ENCODE results near the gene NUCKS1. TPM values are rescaled to one million over a fixed set of nuclear protein-coding genes. Genes with fewer than 3 reads are reported as not detected.

Gene NUCKS1
- polyA plus RNA-seq, 1 of the 3 experiments (the other 2 are of a cell fraction): 25.4 TPM

DNA sequence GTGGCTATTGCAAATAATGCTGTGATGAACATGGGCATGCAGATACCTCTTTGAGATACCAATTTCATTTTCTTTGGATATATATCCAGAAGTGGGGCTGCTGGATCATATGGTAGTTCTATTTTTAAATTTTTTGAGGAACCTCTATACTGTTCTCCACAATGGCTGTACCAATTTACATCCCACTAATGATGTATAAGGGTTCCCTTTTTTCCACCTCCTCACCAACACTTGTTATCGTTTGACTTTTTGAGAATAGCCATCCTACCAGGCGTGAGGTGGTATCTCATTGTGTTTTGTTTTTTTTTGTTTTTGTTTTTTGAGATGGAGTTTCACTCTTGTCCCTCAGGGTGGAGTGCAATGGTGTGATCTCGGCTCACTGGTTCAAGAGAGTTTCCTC lies 6.6 kb upstream of the NUCKS1 start:
- no peaks in the 10 kb centered on the region for H3K27me3 ChIP-seq (ENCODE audit: insufficient read depth)
- H3K4me1 ChIP-seq (ENCODE audit: control insufficient read depth in 1 of 2, insufficient read depth in 2 of 2, low read depth in 1 of 2, low read length in 1 of 2): no peaks in the 10 kb centered on the region
- H2AFZ ChIP-seq (ENCODE audit: low read depth): no peak overlapping the region
- H3K9ac ChIP-seq: no peak overlapping the region
- no peaks in the 10 kb centered on the region for H3K79me2 ChIP-seq (ENCODE audit: insufficient read depth)
- no peaks in the 10 kb centered on the region for H3K36me3 ChIP-seq (replicated peaks in 1 of 2; ENCODE audit: control insufficient read depth in 1 of 2, insufficient read depth in 2 of 2, low read length in 1 of 2)
- no peak for DNase-seq
- no peak overlapping the region for H3K4me3 ChIP-seq (ENCODE audit: low read depth in 2 of 2, low read length in 1 of 2)
- H4K20me1 ChIP-seq (ENCODE audit: insufficient read depth): no peaks in the 10 kb centered on the region
- no peaks in the 10 kb centered on the region for H3F3A ChIP-seq (replicated peaks; ENCODE audit: insufficient read depth)
- CTCF ChIA-PET: no interaction called here
- TF ChIP-seq RXRA (IDR thresholded peaks at IDR 0.05; ENCODE audit: borderline replicate concordance, low read depth): no peak
- no peak for TF ChIP-seq JUND (IDR thresholded peaks at IDR 0.05)
- TF ChIP-seq, protein P1, sequence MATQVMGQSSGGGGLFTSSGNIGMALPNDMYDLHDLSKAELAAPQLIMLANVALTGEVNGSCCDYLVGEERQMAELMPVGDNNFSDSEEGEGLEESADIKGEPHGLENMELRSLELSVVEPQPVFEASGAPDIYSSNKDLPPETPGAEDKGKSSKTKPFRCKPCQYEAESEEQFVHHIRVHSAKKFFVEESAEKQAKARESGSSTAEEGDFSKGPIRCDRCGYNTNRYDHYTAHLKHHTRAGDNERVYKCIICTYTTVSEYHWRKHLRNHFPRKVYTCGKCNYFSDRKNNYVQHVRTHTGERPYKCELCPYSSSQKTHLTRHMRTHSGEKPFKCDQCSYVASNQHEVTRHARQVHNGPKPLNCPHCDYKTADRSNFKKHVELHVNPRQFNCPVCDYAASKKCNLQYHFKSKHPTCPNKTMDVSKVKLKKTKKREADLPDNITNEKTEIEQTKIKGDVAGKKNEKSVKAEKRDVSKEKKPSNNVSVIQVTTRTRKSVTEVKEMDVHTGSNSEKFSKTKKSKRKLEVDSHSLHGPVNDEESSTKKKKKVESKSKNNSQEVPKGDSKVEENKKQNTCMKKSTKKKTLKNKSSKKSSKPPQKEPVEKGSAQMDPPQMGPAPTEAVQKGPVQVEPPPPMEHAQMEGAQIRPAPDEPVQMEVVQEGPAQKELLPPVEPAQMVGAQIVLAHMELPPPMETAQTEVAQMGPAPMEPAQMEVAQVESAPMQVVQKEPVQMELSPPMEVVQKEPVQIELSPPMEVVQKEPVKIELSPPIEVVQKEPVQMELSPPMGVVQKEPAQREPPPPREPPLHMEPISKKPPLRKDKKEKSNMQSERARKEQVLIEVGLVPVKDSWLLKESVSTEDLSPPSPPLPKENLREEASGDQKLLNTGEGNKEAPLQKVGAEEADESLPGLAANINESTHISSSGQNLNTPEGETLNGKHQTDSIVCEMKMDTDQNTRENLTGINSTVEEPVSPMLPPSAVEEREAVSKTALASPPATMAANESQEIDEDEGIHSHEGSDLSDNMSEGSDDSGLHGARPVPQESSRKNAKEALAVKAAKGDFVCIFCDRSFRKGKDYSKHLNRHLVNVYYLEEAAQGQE (IDR thresholded peaks at IDR 0.05; ENCODE audit: low read depth, low read length): no peak
- TF ChIP-seq SMC3 (IDR thresholded peaks at IDR 0.05; ENCODE audit: low read depth, low read length): no peak
- TF ChIP-seq CHD2 (IDR thresholded peaks at IDR 0.05; ENCODE audit: low read length, partially characterized antibody): no peak
- no peak for TF ChIP-seq TCF12 (IDR thresholded peaks at IDR 0.05)
- TF ChIP-seq TEAD4 (IDR thresholded peaks at IDR 0.05; ENCODE audit: borderline replicate concordance, insufficient read depth): no peak
- TF ChIP-seq GABPA (IDR thresholded peaks at IDR 0.05; ENCODE audit: low read depth): no peak
- no peak overlapping the region for H3K27ac ChIP-seq (ENCODE audit: low read depth in 2 of 2, low read length in 1 of 2)
- WGBS (ENCODE audit: low lambda C conversion rate): 70% methylated on average over 3 of the region's 3 CpGs
- no peaks in the 10 kb centered on the region for H3K9me2 ChIP-seq
- POLR2A ChIA-PET: no interaction called here
- H3K9me3 ChIP-seq: no peaks in the 10 kb centered on the region
- no peak overlapping the region for H3K4me2 ChIP-seq

DNA sequence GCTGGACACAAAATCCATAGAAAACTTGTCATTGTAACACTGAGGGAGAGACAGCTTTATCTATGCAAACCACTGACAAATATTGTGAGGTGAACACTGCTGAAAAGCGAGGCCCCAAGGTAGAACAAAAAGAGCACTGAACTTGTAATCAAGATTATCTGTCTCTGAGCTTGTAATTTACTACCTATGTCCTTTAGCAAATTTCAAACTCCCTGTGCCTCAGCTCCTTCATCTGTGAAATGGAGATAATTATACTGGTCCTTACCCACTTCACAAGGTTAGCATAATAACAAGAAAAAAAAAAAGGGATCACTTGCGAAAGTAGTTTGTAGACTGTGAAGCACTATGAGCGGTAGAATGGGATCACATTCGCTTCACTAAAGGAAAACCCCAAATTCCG lies 4.9 kb upstream of the NUCKS1 start:
- H3K36me3 ChIP-seq (replicated peaks in 1 of 2; ENCODE audit: control insufficient read depth in 1 of 2, insufficient read depth in 2 of 2, low read length in 1 of 2): no peaks in the 10 kb centered on the region
- H3K9me2 ChIP-seq: no peaks in the 10 kb centered on the region
- H2AFZ ChIP-seq (ENCODE audit: low read depth): no peak overlapping the region
- H3K27ac ChIP-seq (ENCODE audit: low read depth in 2 of 2, low read length in 1 of 2): no peak overlapping the region
- no peaks in the 10 kb centered on the region for H4K20me1 ChIP-seq (ENCODE audit: insufficient read depth)
- H3F3A ChIP-seq (replicated peaks; ENCODE audit: insufficient read depth): no peaks in the 10 kb centered on the region
- no peak for DNase-seq
- no peak overlapping the region for H3K4me3 ChIP-seq (ENCODE audit: low read depth in 2 of 2, low read length in 1 of 2)
- H3K4me1 ChIP-seq (ENCODE audit: control insufficient read depth in 1 of 2, insufficient read depth in 2 of 2, low read depth in 1 of 2, low read length in 1 of 2): no peaks in the 10 kb centered on the region
- H3K4me2 ChIP-seq: no peak overlapping the region
- H3K9ac ChIP-seq: no peak overlapping the region
- no peaks in the 10 kb centered on the region for H3K27me3 ChIP-seq (ENCODE audit: insufficient read depth)
- TF ChIP-seq TEAD4 (IDR thresholded peaks at IDR 0.05; ENCODE audit: borderline replicate concordance, insufficient read depth): no peak
- TF ChIP-seq MXI1 (IDR thresholded peaks at IDR 0.05; ENCODE audit: low read depth, low read length): no peak
- TF ChIP-seq SMC3 (IDR thresholded peaks at IDR 0.05; ENCODE audit: low read depth, low read length): no peak
- no peak for TF ChIP-seq YY1 (IDR thresholded peaks at IDR 0.05; ENCODE audit: low read depth)
- no peaks in the 10 kb centered on the region for H3K9me3 ChIP-seq
- ChIA-PET POLR2A (no interaction called here), CTCF (interaction anchor here (0.6 to 0.9 kb wide), 4 partner anchors 37 to 259 kb away, joined by 3 to 6 read pairs (median 3); no protein-coding TSS in a partner anchor)
- 78% methylated on average over 5 of the region's 5 CpGs for WGBS (ENCODE audit: low lambda C conversion rate)
- H3K79me2 ChIP-seq (ENCODE audit: insufficient read depth): no peaks in the 10 kb centered on the region
